Suprapubic skin (tissue), 3 donors: ENCODE measurements around the gene SLC43A3.

Experiments used
- POLR2A ChIP-seq, 2 donors: fragments of 450-650 bp; IDR thresholded peaks; one replicate each; pipeline ENCODE4 v1.6.1; 2017; ENCODE audit warnings: antibody characterized with exemption in 2 of 2, mild to moderate bottlenecking in 2 of 2, moderate library complexity in 2 of 2
- TF ChIP-seq, protein P1 (sequence below), 2 donors: fragments of 200-600 bp in 1 of 2; fragments of 450-650 bp in 1 of 2; sonication (generic) in 1 of 2; IDR thresholded peaks; one replicate each; pipeline ENCODE4 v1.5.1; 2016 to 2019; ENCODE audit warnings: antibody characterized with exemption in 2 of 2, mild to moderate bottlenecking in 1 of 2, moderate library complexity in 1 of 2

- TF ChIP-seq POLR2A (IDR thresholded peaks at IDR 0.05), result no peak
- TF ChIP-seq, protein P1, sequence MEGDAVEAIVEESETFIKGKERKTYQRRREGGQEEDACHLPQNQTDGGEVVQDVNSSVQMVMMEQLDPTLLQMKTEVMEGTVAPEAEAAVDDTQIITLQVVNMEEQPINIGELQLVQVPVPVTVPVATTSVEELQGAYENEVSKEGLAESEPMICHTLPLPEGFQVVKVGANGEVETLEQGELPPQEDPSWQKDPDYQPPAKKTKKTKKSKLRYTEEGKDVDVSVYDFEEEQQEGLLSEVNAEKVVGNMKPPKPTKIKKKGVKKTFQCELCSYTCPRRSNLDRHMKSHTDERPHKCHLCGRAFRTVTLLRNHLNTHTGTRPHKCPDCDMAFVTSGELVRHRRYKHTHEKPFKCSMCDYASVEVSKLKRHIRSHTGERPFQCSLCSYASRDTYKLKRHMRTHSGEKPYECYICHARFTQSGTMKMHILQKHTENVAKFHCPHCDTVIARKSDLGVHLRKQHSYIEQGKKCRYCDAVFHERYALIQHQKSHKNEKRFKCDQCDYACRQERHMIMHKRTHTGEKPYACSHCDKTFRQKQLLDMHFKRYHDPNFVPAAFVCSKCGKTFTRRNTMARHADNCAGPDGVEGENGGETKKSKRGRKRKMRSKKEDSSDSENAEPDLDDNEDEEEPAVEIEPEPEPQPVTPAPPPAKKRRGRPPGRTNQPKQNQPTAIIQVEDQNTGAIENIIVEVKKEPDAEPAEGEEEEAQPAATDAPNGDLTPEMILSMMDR (IDR thresholded peaks at IDR 0.05), result no peak
Observed at GRCh38 chr11:57386178-57386940, 40.6 kb downstream of the SLC43A3 start.
